ENCODE data around the gene PTF1A. TPM values are rescaled to one million over a fixed set of nuclear protein-coding genes. Genes with fewer than 3 reads are reported as not detected.

Gene PTF1A
- total RNA-seq, 1 donor from 2014 or later, result not detected

DNA sequence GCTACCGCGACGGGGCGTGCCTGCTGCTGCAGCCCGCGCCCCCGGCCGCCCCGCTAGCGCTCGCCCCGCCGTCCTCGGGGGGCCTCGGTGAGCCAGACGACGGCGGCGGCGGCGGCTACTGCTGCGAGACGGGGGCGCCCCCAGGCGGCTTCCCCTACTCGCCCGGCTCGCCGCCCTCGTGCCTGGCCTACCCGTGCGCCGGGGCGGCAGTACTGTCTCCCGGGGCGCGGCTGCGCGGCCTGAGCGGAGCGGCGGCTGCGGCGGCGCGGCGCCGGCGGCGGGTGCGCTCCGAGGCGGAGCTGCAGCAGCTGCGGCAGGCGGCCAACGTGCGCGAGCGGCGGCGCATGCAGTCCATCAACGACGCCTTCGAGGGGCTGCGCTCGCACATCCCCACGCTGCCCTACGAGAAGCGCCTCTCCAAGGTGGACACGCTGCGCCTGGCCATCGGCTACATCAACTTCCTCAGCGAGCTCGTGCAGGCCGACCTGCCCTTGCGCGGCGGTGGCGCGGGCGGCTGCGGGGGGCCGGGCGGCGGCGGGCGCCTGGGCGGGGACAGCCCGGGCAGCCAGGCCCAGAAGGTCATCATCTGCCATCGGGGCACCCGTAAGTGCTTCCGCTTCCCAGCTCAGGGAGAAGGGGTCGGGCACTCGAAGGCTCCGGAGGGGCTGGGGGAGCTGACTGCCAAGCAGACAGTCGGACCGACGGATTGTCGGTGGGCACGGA lies 761 bp downstream of the PTF1A start:
- H3K27ac ChIP-seq, result no peak overlapping the region
- Mint-ChIP-seq H3K27me3 (ENCODE audit: insufficient read depth, low read depth) (peaks cover 82% of the 10 kb centered on the region), H3K4me3 (peak overlapping the region; percentile 77), H3K4me1 (peaks cover 22% of the 10 kb centered on the region), H3K27ac (no peak overlapping the region), H3K36me3 (no peaks in the 10 kb centered on the region), H3K9me3 (no peaks in the 10 kb centered on the region)
- H3K4me1 ChIP-seq, result peaks cover 25% of the 10 kb centered on the region
- H3K4me2 ChIP-seq, result peak overlapping the region; percentile 67
- H3K27me3 ChIP-seq, result peaks cover 100% of the 10 kb centered on the region
- peak; percentile 84 for DNase-seq (ENCODE audit: low spot score)
- peaks cover 94% of the 10 kb centered on the region for H4K20me1 ChIP-seq (ENCODE audit: low read depth)
- H3K4me3 ChIP-seq, result peak overlapping the region; percentile 19
- no peaks in the 10 kb centered on the region for H3K79me2 ChIP-seq (ENCODE audit: low read depth)
- H3K9ac ChIP-seq, result no peak overlapping the region
- H3K36me3 ChIP-seq, result no peaks in the 10 kb centered on the region
- no peaks in the 10 kb centered on the region for H3K9me3 ChIP-seq (ENCODE audit: low read depth)
- TF ChIP-seq EZH2 (IDR thresholded peaks at IDR 0.05) (no peak), CTCF (IDR thresholded peaks at IDR 0.05) (peak; percentile 22)
- H2AFZ ChIP-seq (replicated peaks), result no peak overlapping the region
- H3F3A ChIP-seq (ENCODE audit: low read depth), result peaks cover 23% of the 10 kb centered on the region

DNA sequence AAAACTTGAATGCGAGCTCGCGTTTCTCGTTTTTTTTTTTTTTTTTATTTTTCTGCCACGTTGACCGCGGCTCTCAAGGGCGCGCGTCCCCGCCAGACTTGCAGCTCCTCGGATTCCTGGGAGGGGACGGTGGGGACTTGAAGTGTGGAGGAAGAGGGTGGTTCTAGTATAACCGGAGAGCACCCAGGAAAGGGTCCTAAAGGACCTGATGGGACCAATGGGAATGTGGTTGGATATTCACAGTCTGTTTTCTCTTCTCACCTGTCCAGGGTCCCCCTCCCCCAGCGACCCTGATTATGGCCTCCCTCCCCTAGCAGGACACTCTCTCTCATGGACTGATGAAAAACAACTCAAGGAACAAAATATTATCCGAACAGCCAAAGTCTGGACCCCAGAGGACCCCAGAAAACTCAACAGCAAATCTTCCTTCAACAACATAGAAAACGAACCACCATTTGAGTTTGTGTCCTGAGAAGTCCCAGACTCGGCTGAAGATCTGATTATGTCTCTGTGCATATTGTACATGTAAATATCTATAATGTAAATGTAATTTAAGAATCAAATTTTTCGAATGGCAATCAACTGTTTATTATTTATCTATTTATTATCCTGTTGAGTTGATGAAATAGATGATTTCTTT lies 1.4 kb downstream of the PTF1A start:
- Mint-ChIP-seq H3K27ac (no peak overlapping the region), H3K9me3 (no peaks in the 10 kb centered on the region), H3K4me1 (peaks cover 24% of the 10 kb centered on the region), H3K27me3 (ENCODE audit: insufficient read depth, low read depth) (peaks cover 82% of the 10 kb centered on the region), H3K4me3 (peak overlapping the region; percentile 77), H3K36me3 (no peaks in the 10 kb centered on the region)
- no peak for DNase-seq (ENCODE audit: low spot score)
- no peaks in the 10 kb centered on the region for H3K79me2 ChIP-seq (ENCODE audit: low read depth)
- H3K4me1 ChIP-seq, result peaks cover 26% of the 10 kb centered on the region
- no peak overlapping the region for H3K4me3 ChIP-seq
- peaks cover 100% of the 10 kb centered on the region for H3K27me3 ChIP-seq
- H3K9me3 ChIP-seq (ENCODE audit: low read depth), result no peaks in the 10 kb centered on the region
- H3K4me2 ChIP-seq, result no peak overlapping the region
- peaks cover 25% of the 10 kb centered on the region for H3F3A ChIP-seq (ENCODE audit: low read depth)
- no peaks in the 10 kb centered on the region for H3K36me3 ChIP-seq
- H4K20me1 ChIP-seq (ENCODE audit: low read depth), result peaks cover 96% of the 10 kb centered on the region
- no peak overlapping the region for H3K9ac ChIP-seq
- H2AFZ ChIP-seq (replicated peaks), result no peak overlapping the region
- no peak for TF ChIP-seq CTCF (IDR thresholded peaks at IDR 0.05)
- TF ChIP-seq EZH2phosphoT487 (IDR thresholded peaks at IDR 0.05), result peak; percentile 48
- peak; percentile 50 for TF ChIP-seq EZH2 (IDR thresholded peaks at IDR 0.05)
- no peak overlapping the region for H3K27ac ChIP-seq

DNA sequence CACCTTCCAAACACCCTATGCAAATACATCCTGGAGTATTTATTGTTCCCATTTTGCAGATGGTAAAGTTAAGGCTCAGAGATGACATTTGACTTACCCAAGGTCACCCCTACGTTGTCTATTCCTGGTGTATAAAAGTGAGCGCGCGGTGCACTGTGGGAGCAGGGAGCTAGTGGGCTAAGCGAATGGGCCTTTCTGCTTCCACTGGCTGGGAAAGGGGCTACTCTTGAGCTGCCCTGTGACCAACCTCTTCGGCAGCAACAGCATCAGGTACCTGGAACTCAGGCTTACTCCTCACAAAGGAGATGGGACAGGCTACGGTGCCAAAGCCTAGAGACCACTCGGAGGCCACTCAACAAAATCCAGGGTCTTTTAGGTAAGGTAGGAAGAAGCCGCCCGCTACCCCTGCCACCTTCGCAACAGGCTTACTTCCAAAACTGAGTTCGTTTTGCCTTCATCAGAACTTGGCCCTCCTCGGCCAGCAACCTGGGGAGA lies 2.4 kb downstream of the PTF1A start:
- H3K4me3 ChIP-seq, result peak overlapping the region; percentile 19
- TF ChIP-seq CTCF (IDR thresholded peaks at IDR 0.05) (no peak), EZH2 (IDR thresholded peaks at IDR 0.05) (no peak), EZH2phosphoT487 (IDR thresholded peaks at IDR 0.05) (peak; percentile 68)
- H3K27ac Mint-ChIP-seq, result no peak overlapping the region
- H3K36me3 ChIP-seq, result no peaks in the 10 kb centered on the region
- H3K4me3 Mint-ChIP-seq, result peak overlapping the region; percentile 35
- no peak overlapping the region for H3K9ac ChIP-seq
- H3K27ac ChIP-seq, result no peak overlapping the region
- peak overlapping the region; percentile 74 for H3K4me2 ChIP-seq
- no peaks in the 10 kb centered on the region for H3K9me3 Mint-ChIP-seq
- H3K79me2 ChIP-seq (ENCODE audit: low read depth), result no peaks in the 10 kb centered on the region
- peaks cover 33% of the 10 kb centered on the region for H3K4me1 ChIP-seq
- peaks cover 96% of the 10 kb centered on the region for H4K20me1 ChIP-seq (ENCODE audit: low read depth)
- DNase-seq (ENCODE audit: low spot score), result no peak
- H2AFZ ChIP-seq (replicated peaks), result no peak overlapping the region
- peaks cover 35% of the 10 kb centered on the region for H3F3A ChIP-seq (ENCODE audit: low read depth)
- no peaks in the 10 kb centered on the region for H3K9me3 ChIP-seq (ENCODE audit: low read depth)
- no peaks in the 10 kb centered on the region for H3K36me3 Mint-ChIP-seq
- peaks cover 25% of the 10 kb centered on the region for H3K4me1 Mint-ChIP-seq
- peaks cover 100% of the 10 kb centered on the region for H3K27me3 ChIP-seq
- H3K27me3 Mint-ChIP-seq (ENCODE audit: insufficient read depth, low read depth), result peaks cover 80% of the 10 kb centered on the region
